Stimulated activated CD8-positive, alpha-beta memory T cell treated with anti-CD3 and anti-CD28 coated beads, Interleukin-7, amount 100 ng/mL, for 4 hours (primary cell): ENCODE results near the gene SLC25A41.

Experiments used
- DNase-seq, 2 donors: peaks; one replicate each; pipeline ENCODE4 v3.0.0-alpha.2; 2020; ENCODE audit warnings: low read depth in 2 of 2

SLC25A41 gene

GRCh38 chr19:6433663-6434062 lies at the start of gene SLC25A41:
Gene SLC25A41, minus strand, starts transcription at chr19:6433763. Its CDS starts 70 bp downstream, at chr19:6433693.
- no peak for DNase-seq

- no peak for DNase-seq
Observed at GRCh38 chr19:6483235-6483634, 49.7 kb upstream of the SLC25A41 start.

- no peak for DNase-seq
Observed at GRCh38 chr19:6482343-6482686, 48.8 kb upstream of the SLC25A41 start.

GRCh38 chr19:6481541-6482342 lies 48.2 kb upstream of the SLC25A41 start, which contains the start of gene DENND1C:
Gene DENND1C, minus strand, starts transcription at chr19:6481787. Its CDS starts 92 bp downstream, at chr19:6481695.
- DNase-seq, result peak; percentile 53 to 58

- DNase-seq, result peak; percentile 42 to 46
Observed at GRCh38 chr19:6480848-6481415, 47.4 kb upstream of the SLC25A41 start.

- no peak for DNase-seq
Observed at GRCh38 chr19:6479836-6480398, 46.4 kb upstream of the SLC25A41 start.

GRCh38 chr19:6478815-6479214 lies 45.3 kb upstream of the SLC25A41 start:
- no peak for DNase-seq

GRCh38 chr19:6476896-6477431 lies 43.4 kb upstream of the SLC25A41 start:
- DNase-seq, result no peak

- DNase-seq, result no peak
Observed at GRCh38 chr19:6476155-6476895, 42.8 kb upstream of the SLC25A41 start.

- no peak for DNase-seq
Observed at GRCh38 chr19:6475321-6476108, 42.0 kb upstream of the SLC25A41 start.

GRCh38 chr19:6473647-6474046 lies 40.1 kb upstream of the SLC25A41 start:
- no peak for DNase-seq

GRCh38 chr19:6472713-6473112 lies 39.1 kb upstream of the SLC25A41 start:
- DNase-seq, result no peak

- DNase-seq, result no peak
Observed at GRCh38 chr19:6471076-6471475, 37.5 kb upstream of the SLC25A41 start.

GRCh38 chr19:6470173-6470572 lies 36.6 kb upstream of the SLC25A41 start:
- DNase-seq, result no peak

GRCh38 chr19:6467384-6467783 lies 33.8 kb upstream of the SLC25A41 start:
- no peak for DNase-seq

GRCh38 chr19:6466526-6467248 lies 33.1 kb upstream of the SLC25A41 start:
- no peak for DNase-seq

GRCh38 chr19:6465663-6466062 lies 32.1 kb upstream of the SLC25A41 start:
- DNase-seq, result no peak

GRCh38 chr19:6465006-6465405 lies 31.4 kb upstream of the SLC25A41 start:
- no peak for DNase-seq

GRCh38 chr19:6464070-6464873 lies 30.7 kb upstream of the SLC25A41 start, which contains the start of gene CRB3:
Gene CRB3, plus strand, starts transcription at chr19:6464271. Its CDS starts 431 bp downstream, at chr19:6464702.
- DNase-seq, result no peak
